Activated CD8-positive, alpha-beta T cell treated with anti-CD3 and anti-CD28 coated beads, Interleukin-2, amount 10 ng/mL, durations not matched to agents 7 days and 5 days (primary cell): ENCODE data around the gene GNA12. TPM values are rescaled to one million over a fixed set of nuclear protein-coding genes. Genes with fewer than 3 reads are reported as not detected.
"Not testable (repeated sequence)": the region's sequence is repeated elsewhere in the genome, so short reads cannot be mapped to it uniquely, and the experiment has no call there.

Experiments used
- ATAC-seq: fragments of 150-1000 bp; cut with Tn5 transposase; one replicate; pipeline ENCODE4 v1.10.0; 2021; ENCODE audit warnings: moderate library complexity
- CTCF ChIA-PET: fragments of 350-600 bp; sonication (Branson Sonifier 250); formaldehyde crosslinking; loops from one replicate; lab custom pipeline; 2021; ENCODE audit warnings: antibody characterized with exemption; lab: Charles Lee
- POLR2A ChIA-PET: fragments of 350-600 bp; sonication (Branson Sonifier 250); formaldehyde crosslinking; loops from one replicate; lab custom pipeline; 2021; ENCODE audit warnings: antibody characterized with exemption; lab: Charles Lee
- DNase-seq: peaks from one replicate; pipeline ENCODE4 v3.0.0-alpha.2; 2020
- H3K27ac Mint-ChIP-seq: one replicate; pipeline ENCODE4 v1.8.0; 2021; ENCODE audit warnings: mild to moderate bottlenecking, mixed read lengths
- H3K27me3 Mint-ChIP-seq: one replicate; pipeline ENCODE4 v1.8.0; 2021; ENCODE audit warnings: low read depth, mixed read lengths
- H3K36me3 Mint-ChIP-seq: one replicate; pipeline ENCODE4 v1.8.0; 2021; ENCODE audit warnings: low read depth, mixed read lengths
- H3K4me1 Mint-ChIP-seq: one replicate; pipeline ENCODE4 v1.8.0; 2021; ENCODE audit warnings: low read depth, mixed read lengths
- H3K4me3 Mint-ChIP-seq: one replicate; pipeline ENCODE4 v1.8.0; 2021; ENCODE audit warnings: mild to moderate bottlenecking, mixed read lengths
- H3K9me3 Mint-ChIP-seq: one replicate; pipeline ENCODE4 v1.8.0; 2022; ENCODE audit warnings: mixed read lengths; ENCODE audit not compliant: insufficient read depth
- total RNA-seq, 2 experiments: library from RNA; stranded (reverse); gene quantifications; one replicate each; pipeline ENCODE4 v1.2.3, GENCODE V29; 2021

GNA12 gene
- total RNA-seq, 2 experiments from 2014 or later: 17.9 to 18.1 TPM

DNA sequence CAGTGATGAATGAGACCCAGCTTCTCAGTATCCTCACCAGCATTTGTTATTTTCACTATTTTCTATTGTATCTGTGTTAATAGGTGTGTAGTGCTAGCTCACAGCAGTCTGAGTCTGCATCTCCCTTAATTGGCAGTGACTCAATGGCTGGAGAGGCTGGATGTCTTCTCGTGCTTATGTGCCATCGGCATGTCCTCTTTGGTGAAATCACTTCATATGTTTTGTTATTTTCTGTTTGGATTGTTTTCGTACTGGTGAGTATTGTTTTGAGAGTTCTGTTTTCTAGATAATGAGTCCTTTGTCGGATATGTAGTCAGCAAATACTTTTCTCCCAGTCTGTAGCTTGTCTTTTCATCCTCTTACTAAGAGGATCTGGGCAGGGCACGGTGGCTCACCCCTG, 90.0 kb downstream of the GNA12 start:
- no peak for ATAC-seq
- CTCF ChIA-PET: interaction anchor here (1.2 kb wide), 1 partner anchor 44 kb away, joined by 4 read pairs; no protein-coding TSS in a partner anchor
- H3K4me3 Mint-ChIP-seq: no peak overlapping the region
- no peak overlapping the region for H3K27ac Mint-ChIP-seq
- peaks cover 15% of the 10 kb centered on the region for H3K36me3 Mint-ChIP-seq
- no peaks in the 10 kb centered on the region for H3K9me3 Mint-ChIP-seq
- no peak for DNase-seq
- POLR2A ChIA-PET: interaction anchor here (0.7 kb wide), 1 partner anchor 86 kb away, joined by 5 read pairs; no protein-coding TSS in a partner anchor
- peaks cover 17% of the 10 kb centered on the region for H3K4me1 Mint-ChIP-seq
- H3K27me3 Mint-ChIP-seq: no peaks in the 10 kb centered on the region

- ATAC-seq: no peak
- Mint-ChIP-seq H3K27ac (no peak overlapping the region), H3K4me3 (no peak overlapping the region), H3K27me3 (no peaks in the 10 kb centered on the region), H3K4me1 (peaks cover 10% of the 10 kb centered on the region), H3K9me3 (no peaks in the 10 kb centered on the region), H3K36me3 (peaks cover 15% of the 10 kb centered on the region)
- CTCF ChIA-PET: no interaction called here
- POLR2A ChIA-PET: no interaction called here
- DNase-seq: no peak
Measured at GRCh38 chr7:2753148-2753547, 91.0 kb downstream of the GNA12 start.

DNA sequence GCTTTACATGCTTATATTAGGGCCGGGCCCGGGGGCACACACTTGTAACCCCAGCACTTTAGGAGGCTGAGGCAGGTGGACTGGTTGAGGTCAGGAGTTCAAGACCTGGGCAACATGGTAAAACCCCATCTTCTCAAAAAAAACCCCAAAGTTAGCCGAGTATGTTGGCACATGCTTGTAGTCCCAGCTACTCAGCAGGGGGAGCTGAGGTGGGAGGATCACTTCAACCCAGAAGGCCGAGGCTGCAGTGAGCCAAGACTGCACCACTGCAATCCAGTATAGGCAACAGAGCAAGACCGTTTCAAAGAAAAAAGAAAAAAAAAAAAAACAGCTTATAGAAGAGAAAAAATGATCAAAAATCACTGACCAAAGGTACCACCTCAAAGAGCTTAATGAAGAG, 93.0 kb downstream of the GNA12 start:
- Mint-ChIP-seq H3K9me3 (no peaks in the 10 kb centered on the region), H3K4me3 (no peak overlapping the region), H3K27me3 (no peaks in the 10 kb centered on the region), H3K36me3 (peaks cover 9% of the 10 kb centered on the region), H3K4me1 (no peaks in the 10 kb centered on the region), H3K27ac (no peak overlapping the region)
- DNase-seq: no peak
- CTCF ChIA-PET: interaction anchor here (0.7 to 1.0 kb wide), 2 partner anchors 9 to 52 kb away, joined by 3 to 4 read pairs; no protein-coding TSS in a partner anchor
- no peak for ATAC-seq
- POLR2A ChIA-PET: no interaction called here

DNA sequence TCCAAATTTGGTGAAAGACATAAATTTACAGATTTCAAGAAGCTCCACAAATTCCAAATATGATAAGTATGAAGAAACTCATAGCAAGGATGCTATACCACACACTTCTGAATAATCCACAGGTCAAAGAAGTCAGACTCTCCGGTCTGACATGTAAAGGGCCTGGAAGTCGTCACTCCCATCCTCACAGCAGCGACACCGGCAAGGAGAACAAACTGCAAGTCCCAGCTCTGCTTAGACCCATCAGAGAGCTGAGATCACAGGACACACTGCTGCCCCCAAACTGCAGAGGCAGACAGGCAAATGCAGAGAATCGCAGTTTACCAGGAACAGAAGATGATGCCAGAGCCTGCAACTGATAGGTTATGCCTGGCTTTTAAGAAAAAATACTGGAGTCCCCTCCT, 94.1 kb downstream of the GNA12 start:
- Mint-ChIP-seq H3K36me3 (peaks cover 5% of the 10 kb centered on the region), H3K27ac (no peak overlapping the region), H3K9me3 (peaks cover 2% of the 10 kb centered on the region), H3K27me3 (no peaks in the 10 kb centered on the region), H3K4me3 (no peak overlapping the region), H3K4me1 (no peaks in the 10 kb centered on the region)
- CTCF ChIA-PET: no interaction called here
- DNase-seq: no peak
- ATAC-seq: no peak
- POLR2A ChIA-PET: no interaction called here

- H3K4me1 Mint-ChIP-seq, H3K9me3 Mint-ChIP-seq, DNase-seq, CTCF ChIA-PET, H3K27ac Mint-ChIP-seq, ATAC-seq, H3K4me3 Mint-ChIP-seq, POLR2A ChIA-PET, H3K27me3 Mint-ChIP-seq: not testable (repeated sequence)
- H3K36me3 Mint-ChIP-seq: peaks cover 11% of the 10 kb centered on the region
Measured at GRCh38 chr7:2748684-2749083, 95.4 kb downstream of the GNA12 start.

GRCh38 chr7:2743523-2744185, 100.5 kb downstream of the GNA12 start:
- H3K4me3 Mint-ChIP-seq, POLR2A ChIA-PET, H3K27ac Mint-ChIP-seq, H3K27me3 Mint-ChIP-seq, H3K9me3 Mint-ChIP-seq, DNase-seq, H3K4me1 Mint-ChIP-seq, CTCF ChIA-PET, ATAC-seq: not testable (repeated sequence)
- H3K36me3 Mint-ChIP-seq: peaks cover 11% of the 10 kb centered on the region

DNA sequence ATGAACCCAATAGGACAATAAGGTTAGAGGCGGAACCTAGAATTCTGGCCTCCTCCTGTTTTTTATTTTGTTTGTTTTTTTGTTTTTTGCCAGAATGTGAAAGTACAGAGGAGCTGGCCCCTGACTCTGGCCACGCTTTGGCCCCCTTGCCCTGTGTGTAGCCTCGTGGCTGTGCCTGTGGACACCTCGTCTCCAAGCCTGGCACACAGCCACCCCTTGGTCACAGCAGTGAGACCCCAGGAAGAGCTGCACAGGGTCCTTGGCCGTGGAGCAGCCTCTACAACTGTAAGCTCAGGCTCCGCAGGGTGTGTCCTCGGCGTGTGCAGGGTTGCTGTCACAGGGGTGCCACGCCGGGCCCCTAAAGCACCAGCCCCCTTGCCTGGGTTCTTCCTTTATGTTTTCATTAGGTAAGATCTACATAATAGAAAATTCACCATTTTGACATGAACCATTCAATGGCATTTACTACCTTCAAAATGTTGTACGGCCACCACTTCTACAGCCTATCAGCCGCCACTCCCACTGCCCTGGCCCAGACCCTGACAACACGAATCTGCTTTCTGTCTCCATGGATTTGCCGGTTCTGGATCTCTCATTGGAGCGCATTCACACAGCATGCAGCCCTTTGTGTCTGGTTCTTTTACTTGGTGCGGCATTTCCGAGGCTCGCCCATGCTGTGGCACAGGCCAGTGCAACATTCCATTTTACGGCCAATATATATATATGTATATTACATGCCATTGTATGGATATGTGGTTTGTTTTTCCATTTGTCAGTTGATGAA, 105.2 kb downstream of the GNA12 start:
- Mint-ChIP-seq H3K4me3 (no peak overlapping the region), H3K27me3 (no peaks in the 10 kb centered on the region), H3K36me3 (no peaks in the 10 kb centered on the region), H3K27ac (no peak overlapping the region), H3K4me1 (peaks cover 13% of the 10 kb centered on the region), H3K9me3 (no peaks in the 10 kb centered on the region)
- DNase-seq: no peak
- ChIA-PET CTCF (interaction anchor here (2.1 kb wide), 1 partner anchor 30 kb away, joined by 5 read pairs; no protein-coding TSS in a partner anchor), POLR2A (no interaction called here)
- ATAC-seq: no peak

DNA sequence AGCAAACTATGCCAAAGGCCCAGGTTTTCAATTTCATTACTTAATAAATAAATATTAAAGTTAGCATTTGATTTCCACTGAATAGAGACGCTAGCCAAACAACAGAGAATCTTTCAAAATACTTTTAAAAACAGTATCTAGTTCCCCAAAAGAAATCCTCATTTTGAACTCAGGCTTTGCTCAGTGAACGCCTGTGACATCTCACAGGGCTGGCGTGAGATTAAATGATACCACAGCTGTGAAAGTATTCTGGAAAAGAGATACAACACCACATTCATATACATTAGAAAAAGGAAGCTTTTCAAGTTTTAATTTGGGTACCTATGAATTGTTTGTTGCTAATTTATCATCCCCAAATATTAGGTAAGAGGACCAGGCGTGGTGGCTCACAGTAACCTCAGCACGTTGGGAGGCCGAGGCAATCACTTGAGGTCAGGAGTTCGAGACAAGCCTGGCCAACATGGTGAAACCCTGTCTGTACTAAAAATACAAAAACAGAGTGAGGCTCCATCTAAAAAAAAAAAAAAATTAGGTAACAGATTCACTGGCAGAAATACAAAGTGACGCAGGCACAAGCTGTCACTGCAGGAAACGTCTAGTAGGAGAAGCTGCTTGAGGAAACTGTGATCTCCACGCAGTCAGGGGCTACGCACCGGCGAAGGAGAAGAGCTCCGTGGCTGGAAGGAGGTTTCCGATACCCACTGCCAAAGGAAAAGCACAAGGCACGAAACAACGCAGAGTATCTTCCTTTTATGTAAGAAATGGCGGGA, 106.2 kb downstream of the GNA12 start:
- Mint-ChIP-seq H3K27me3 (no peaks in the 10 kb centered on the region), H3K36me3 (no peaks in the 10 kb centered on the region), H3K9me3 (no peaks in the 10 kb centered on the region), H3K4me1 (peaks cover 13% of the 10 kb centered on the region), H3K27ac (no peak overlapping the region), H3K4me3 (no peak overlapping the region)
- DNase-seq (no peak), ATAC-seq (no peak)
- CTCF ChIA-PET: interaction anchor here (1.8 to 2.1 kb wide), 2 partner anchors 19 to 29 kb away, joined by 5 to 6 read pairs; no protein-coding TSS in a partner anchor
- POLR2A ChIA-PET: no interaction called here

DNA sequence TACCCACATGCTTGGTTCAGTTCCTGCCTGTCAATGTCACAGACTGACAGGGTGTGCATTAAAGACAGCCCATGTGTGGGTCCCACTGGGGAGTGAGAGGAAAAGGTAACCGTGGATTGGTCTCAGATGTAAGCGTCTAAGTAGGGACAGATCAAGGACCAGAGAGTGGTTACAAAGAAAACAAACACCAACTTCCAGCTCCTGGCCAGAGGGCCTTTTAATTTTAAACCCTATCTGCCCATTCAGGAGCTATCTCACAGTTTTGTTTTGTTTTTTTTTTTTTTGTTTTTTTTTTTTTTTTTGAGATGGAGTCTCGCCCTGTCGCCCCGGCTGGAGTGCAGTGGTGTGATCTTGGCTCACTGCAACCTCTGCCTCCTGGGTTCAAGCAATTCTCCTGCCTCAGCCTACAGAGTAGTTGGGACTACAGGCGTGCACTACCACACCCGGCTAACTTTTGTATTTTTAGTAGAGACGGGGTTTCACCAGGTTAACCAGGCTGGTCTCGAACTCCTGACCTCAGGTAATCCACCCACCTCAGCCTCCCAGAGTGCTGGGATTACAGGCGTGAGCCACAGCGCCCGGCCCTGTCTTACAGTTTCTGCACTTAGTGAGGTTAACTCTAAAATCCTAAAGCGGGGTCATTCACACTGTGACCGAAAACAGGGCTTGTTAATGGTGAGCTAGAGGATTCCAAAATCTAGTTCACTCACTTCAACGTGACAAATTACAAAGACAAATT, 106.9 kb downstream of the GNA12 start:
- POLR2A ChIA-PET, H3K9me3 Mint-ChIP-seq, DNase-seq, H3K27ac Mint-ChIP-seq, H3K27me3 Mint-ChIP-seq, H3K36me3 Mint-ChIP-seq, ATAC-seq, H3K4me3 Mint-ChIP-seq: not testable (repeated sequence)
- peaks cover 19% of the 10 kb centered on the region for H3K4me1 Mint-ChIP-seq
- CTCF ChIA-PET: interaction anchor here (1.8 kb wide), 1 partner anchor 18 kb away, joined by 6 read pairs; no protein-coding TSS in a partner anchor

DNA sequence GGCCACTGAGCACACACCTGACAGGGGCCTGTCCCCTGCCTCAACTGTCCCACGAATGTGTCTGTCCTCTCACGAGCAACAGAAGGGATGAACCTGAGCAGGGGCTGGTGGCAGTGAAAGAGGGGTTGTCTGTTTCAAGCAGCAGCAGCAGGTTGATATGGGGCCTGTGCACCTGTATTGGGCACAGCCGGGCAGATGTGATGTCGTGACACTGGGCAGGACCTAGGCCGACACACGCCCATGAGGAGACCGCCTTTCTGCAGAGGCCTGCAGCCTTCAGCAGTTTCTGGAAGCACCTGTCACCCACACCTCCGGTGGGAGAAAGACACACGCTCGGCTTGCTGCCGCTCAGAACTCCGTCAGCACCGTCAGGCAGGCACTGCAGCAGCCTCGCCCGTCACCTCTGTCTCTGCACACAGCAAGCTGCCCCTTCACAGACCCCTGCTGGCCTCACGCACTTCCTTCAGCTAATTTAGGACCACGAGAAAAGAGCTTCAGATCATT, 107.6 kb downstream of the GNA12 start:
- ChIA-PET POLR2A (no interaction called here), CTCF (interaction anchor here (1.8 kb wide), 1 partner anchor 17 kb away, joined by 6 read pairs; no protein-coding TSS in a partner anchor)
- DNase-seq: no peak
- no peaks in the 10 kb centered on the region for H3K27me3 Mint-ChIP-seq
- no peak overlapping the region for H3K27ac Mint-ChIP-seq
- no peaks in the 10 kb centered on the region for H3K36me3 Mint-ChIP-seq
- peaks cover 26% of the 10 kb centered on the region for H3K4me1 Mint-ChIP-seq
- no peak overlapping the region for H3K4me3 Mint-ChIP-seq
- H3K9me3 Mint-ChIP-seq: no peaks in the 10 kb centered on the region
- ATAC-seq: peak; percentile 20

DNA sequence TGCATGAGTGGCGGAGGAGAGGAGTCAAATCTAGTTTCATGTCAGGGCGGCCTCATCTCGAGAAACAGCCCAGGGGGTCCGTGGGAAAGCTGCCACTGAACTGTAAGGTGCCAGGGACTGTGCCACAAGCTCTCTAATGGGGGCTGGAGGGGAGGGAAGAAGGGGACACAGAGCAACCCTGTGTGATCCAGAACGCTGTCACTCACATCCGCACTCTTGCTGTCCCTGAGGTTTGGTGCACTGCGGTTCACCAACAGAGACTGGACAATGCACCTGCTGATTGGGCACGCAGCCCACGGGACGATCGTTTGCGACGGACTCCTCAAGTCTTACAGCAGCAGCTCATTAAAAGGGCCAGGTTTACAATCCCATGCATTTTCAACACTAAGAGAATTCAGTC, 108.4 kb downstream of the GNA12 start:
- Mint-ChIP-seq H3K36me3 (peaks cover 3% of the 10 kb centered on the region), H3K4me1 (peaks cover 26% of the 10 kb centered on the region), H3K27ac (no peak overlapping the region), H3K4me3 (no peak overlapping the region), H3K9me3 (no peaks in the 10 kb centered on the region), H3K27me3 (no peaks in the 10 kb centered on the region)
- ChIA-PET POLR2A (no interaction called here), CTCF (no interaction called here)
- no peak for ATAC-seq
- no peak for DNase-seq
